HEK293T (cell line): ENCODE results near the gene NT5C2.

ENCODE experiments used
- BHLHE40 ChIP-seq: fragments of 450-650 bp; IDR thresholded peaks from 2 replicates; pipeline ENCODE4 v1.6.1; 2016; ENCODE audit warnings: mild to moderate bottlenecking, moderate library complexity, borderline replicate concordance
- FOXA1 ChIP-seq: fragments of 450-650 bp; IDR thresholded peaks from 2 replicates; pipeline ENCODE4 v1.6.1; 2016; ENCODE audit warnings: mild to moderate bottlenecking
- FOXM1 ChIP-seq: fragments of 450-650 bp; IDR thresholded peaks from 2 replicates; pipeline ENCODE4 v1.6.1; 2017; ENCODE audit warnings: mild to moderate bottlenecking, borderline replicate concordance
- HDGF ChIP-seq: fragments of 450-650 bp; IDR thresholded peaks from 2 replicates; pipeline ENCODE4 v1.6.1; 2017; ENCODE audit warnings: antibody characterized with exemption, borderline replicate concordance
- L3MBTL2 ChIP-seq: fragments of 450-650 bp; conservative IDR thresholded peaks from 2 replicates; pipeline ENCODE4 v1.6.1; 2016; ENCODE audit warnings: mild to moderate bottlenecking
- PKNOX1 ChIP-seq: fragments of 450-650 bp; IDR thresholded peaks from 2 replicates; pipeline ENCODE4 v1.6.1; 2016
- SP1 ChIP-seq: fragments of 450-650 bp; IDR thresholded peaks from 2 replicates; pipeline ENCODE4 v1.6.1; 2017
- SUZ12 ChIP-seq: fragments of 450-650 bp; IDR thresholded peaks from 2 replicates; pipeline ENCODE4 v1.6.1; 2016; ENCODE audit warnings: mild to moderate bottlenecking
- TARDBP ChIP-seq: fragments of 450-650 bp; IDR thresholded peaks from 2 replicates; pipeline ENCODE4 v1.6.1; 2016

GRCh38 chr10:103202319-103202718 lies 9.2 kb upstream of the NT5C2 start:
- TF ChIP-seq FOXA1 (no peak), SP1 (no peak), L3MBTL2 (no peak), FOXM1 (no peak), TARDBP (no peak), SUZ12 (no peak), PKNOX1 (no peak), BHLHE40 (no peak), HDGF (no peak)
